ENCODE results near the gene POLR1D.

The POLR1D gene

GRCh38 chr13:27592865-27593264 lies 28.8 kb upstream of the POLR1D start:
- Histone ChIP-seq H3K79me2 (no peaks in the 10 kb centered on the region), H3K9ac (no peak overlapping the region), H3K4me1 (no peaks in the 10 kb centered on the region), H3K9me3 (ENCODE audit: control insufficient read depth, low read length) (no peaks in the 10 kb centered on the region), H3K4me3 (ENCODE audit: low read depth, low read length) (no peak overlapping the region), H2AFZ (no peak overlapping the region), H3K36me3 (ENCODE audit: control insufficient read depth, insufficient read depth, low read length) (no peaks in the 10 kb centered on the region), H3K27me3 (ENCODE audit: control insufficient read depth, insufficient read depth, low read length) (no peaks in the 10 kb centered on the region), H3K4me2 (ENCODE audit: low read length) (no peak overlapping the region), H3K27ac (no peak overlapping the region)
- TF ChIP-seq CTCF (IDR thresholded peaks at IDR 0.05): no peak

- Histone ChIP-seq H3K4me2 (ENCODE audit: low read length) (no peak overlapping the region), H3K9ac (no peak overlapping the region), H3K36me3 (ENCODE audit: control insufficient read depth, insufficient read depth, low read length) (no peaks in the 10 kb centered on the region), H2AFZ (no peak overlapping the region), H3K27ac (no peak overlapping the region), H3K9me3 (ENCODE audit: control insufficient read depth, low read length) (no peaks in the 10 kb centered on the region), H3K79me2 (no peaks in the 10 kb centered on the region), H3K4me3 (ENCODE audit: low read depth, low read length) (no peak overlapping the region), H3K4me1 (no peaks in the 10 kb centered on the region), H3K27me3 (ENCODE audit: control insufficient read depth, insufficient read depth, low read length) (no peaks in the 10 kb centered on the region)
- TF ChIP-seq CTCF (IDR thresholded peaks at IDR 0.05): no peak
Measured at GRCh38 chr13:27593267-27593666, 28.4 kb upstream of the POLR1D start.

DNA sequence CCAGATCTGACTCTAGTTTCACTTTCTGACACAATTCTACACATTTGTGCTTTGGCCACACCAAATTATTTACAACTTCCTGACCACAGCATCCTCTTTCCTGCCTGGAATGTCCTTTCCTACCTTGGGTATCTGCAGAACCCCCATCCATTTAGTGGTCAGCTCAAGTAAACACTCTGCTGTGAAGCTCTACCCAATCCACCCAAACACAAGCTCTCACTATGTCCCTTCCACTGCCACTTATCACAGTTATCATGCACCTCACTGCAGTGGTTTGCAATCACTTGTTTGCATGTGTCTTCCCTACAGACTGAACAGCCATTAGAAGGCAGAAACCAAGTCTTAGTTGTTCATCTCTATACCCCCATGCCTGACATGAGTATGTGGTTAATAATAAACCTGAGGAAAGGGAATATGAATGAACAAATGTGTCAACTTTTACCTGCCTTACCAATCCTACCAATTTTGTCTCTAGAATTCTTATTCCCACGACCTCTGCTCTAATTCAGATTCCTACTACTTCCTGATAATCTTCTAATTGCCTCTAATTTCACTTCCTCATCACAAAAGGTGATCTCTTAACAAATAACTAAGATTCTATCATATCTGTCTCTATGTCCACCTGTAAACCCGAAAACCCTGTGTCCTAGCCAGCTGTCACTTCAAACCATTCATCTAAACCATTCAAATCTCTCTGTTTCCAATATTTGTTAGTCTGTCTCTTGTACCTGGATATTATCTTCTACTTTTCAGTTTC lies 26.5 kb upstream of the POLR1D start:
- Histone ChIP-seq H3K79me2 (no peaks in the 10 kb centered on the region), H3K4me2 (ENCODE audit: low read length) (no peak overlapping the region), H3K36me3 (ENCODE audit: control insufficient read depth, insufficient read depth, low read length) (no peaks in the 10 kb centered on the region), H3K27me3 (ENCODE audit: control insufficient read depth, insufficient read depth, low read length) (no peaks in the 10 kb centered on the region), H3K4me1 (no peaks in the 10 kb centered on the region), H3K27ac (no peak overlapping the region), H3K9ac (no peak overlapping the region), H3K9me3 (ENCODE audit: control insufficient read depth, low read length) (no peaks in the 10 kb centered on the region), H3K4me3 (ENCODE audit: low read depth, low read length) (no peak overlapping the region), H2AFZ (no peak overlapping the region)
- no peak for TF ChIP-seq CTCF (IDR thresholded peaks at IDR 0.05)

DNA sequence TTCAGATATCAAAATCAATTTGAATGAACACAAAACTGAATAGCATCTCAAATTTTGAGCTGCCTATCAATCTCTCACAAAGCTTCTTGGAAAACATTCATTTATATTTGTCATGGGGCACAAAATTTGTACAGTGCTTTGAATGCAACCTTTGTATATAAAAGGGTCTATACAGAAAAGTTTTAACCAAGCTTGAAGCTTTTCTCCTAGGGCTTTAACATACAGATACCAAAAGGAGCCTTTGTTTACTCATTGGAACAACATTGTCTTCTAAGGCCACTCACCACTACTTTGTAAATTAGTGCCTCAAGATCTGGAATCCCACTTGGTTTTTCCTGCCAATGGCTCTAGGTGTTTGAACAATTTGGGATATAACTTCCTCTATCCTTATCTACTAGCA lies 22.6 kb upstream of the POLR1D start:
- Histone ChIP-seq H3K9ac (no peak overlapping the region), H3K4me1 (no peaks in the 10 kb centered on the region), H3K27me3 (ENCODE audit: control insufficient read depth, insufficient read depth, low read length) (no peaks in the 10 kb centered on the region), H3K4me3 (ENCODE audit: low read depth, low read length) (no peak overlapping the region), H3K36me3 (ENCODE audit: control insufficient read depth, insufficient read depth, low read length) (no peaks in the 10 kb centered on the region), H2AFZ (no peak overlapping the region), H3K79me2 (peaks cover 6% of the 10 kb centered on the region), H3K27ac (no peak overlapping the region), H3K9me3 (ENCODE audit: control insufficient read depth, low read length) (no peaks in the 10 kb centered on the region), H3K4me2 (ENCODE audit: low read length) (no peak overlapping the region)
- TF ChIP-seq CTCF (IDR thresholded peaks at IDR 0.05): no peak
